Endothelial cell of umbilical vein (primary cell): Measurements from ENCODE around the gene WDR49. TPM values are rescaled to one million over a fixed set of nuclear protein-coding genes. Genes with fewer than 3 reads are reported as not detected.

Source experiments
- BruUV-seq: library from RNA; stranded (reverse); fragments of 400-500 nt; replicated peaks from 2 replicates; lab custom pipeline; 2021; lab: Mats Ljungman, UMichigan
- CTCF ChIA-PET: fragments of 300-600, 350-600 bp; sonication (Branson Sonifier 250); formaldehyde crosslinking; loops from one replicate; lab custom pipeline; 2021; ENCODE audit warnings: antibody characterized with exemption, inconsistent platforms; lab: Charles Lee
- POLR2A ChIA-PET: fragments of 300-600, 350-600 bp; sonication (Branson Sonifier 250); formaldehyde crosslinking; loops from one replicate; lab custom pipeline; 2021; ENCODE audit warnings: antibody characterized with exemption, inconsistent platforms; lab: Charles Lee
- DNase-seq: peaks from one replicate; pipeline ENCODE4 v3.0.0-alpha.2; 2011; ENCODE audit warnings: low read depth, low spot score
- FAIRE-seq: peaks from 2 replicates; lab custom pipeline; 2011; peaks lifted over from hg19 to GRCh38; lab: Jason Lieb, UNC
- H2AFZ ChIP-seq: 2 replicates; pipeline ENCODE4 v1.6.0; 2012; ENCODE audit warnings: low read depth, low read length, control low read depth, inconsistent platforms
- H3K27ac ChIP-seq: 2 replicates; pipeline ENCODE4 v1.5.1; 2011; ENCODE audit warnings: low read depth, mild to moderate bottlenecking, control low read depth, low read length, moderate library complexity; ENCODE audit not compliant: insufficient read depth
- H3K27me3 ChIP-seq, 2 experiments: 2 replicates each; pipeline versions ENCODE4 v1.6.0 to v1.6.1; 2011; ENCODE audit warnings: low read length in 2 of 2, mixed read lengths in 1 of 2; ENCODE audit not compliant: control insufficient read depth in 2 of 2, insufficient read depth in 2 of 2
- H3K36me3 ChIP-seq, 2 experiments: 2 replicates in 1 of 2; 3 replicates in 1 of 2; pipeline ENCODE4 v1.5.1; 2011; ENCODE audit warnings: low read length in 2 of 2, mild to moderate bottlenecking in 1 of 2, moderate library complexity in 1 of 2; ENCODE audit not compliant: control insufficient read depth in 2 of 2, insufficient read depth in 2 of 2; ENCODE audit errors: extremely low read depth in 1 of 2
- H3K4me1 ChIP-seq: 3 replicates; pipeline ENCODE4 v1.5.1; 2011; ENCODE audit warnings: mild to moderate bottlenecking, low read length; ENCODE audit not compliant: control insufficient read depth, insufficient read depth; ENCODE audit errors: extremely low read depth
- H3K4me2 ChIP-seq: 2 replicates; pipeline ENCODE4 v1.6.1; 2011; ENCODE audit warnings: low read length, control low read depth, mixed read lengths; ENCODE audit not compliant: insufficient read depth
- H3K4me3 ChIP-seq, 3 experiments: fragments of 200-600 bp in 1 of 3; sonication (generic), shearing (Covaris generic) in 1 of 3; replicated peaks in 1 of 3; 2 replicates each; pipeline ENCODE4 v1.5.1; 2011 to 2016; ENCODE audit warnings: control low read depth in 3 of 3, low read length in 3 of 3, mild to moderate bottlenecking in 2 of 3, inconsistent platforms in 1 of 3, low read depth in 1 of 3, moderate library complexity in 1 of 3; ENCODE audit not compliant: insufficient read depth in 1 of 3
- H3K79me2 ChIP-seq: 2 replicates; pipeline ENCODE4 v1.6.0; 2012; ENCODE audit warnings: low read length, inconsistent platforms; ENCODE audit not compliant: control insufficient read depth, insufficient read depth
- H3K9ac ChIP-seq: replicated peaks from 2 replicates; pipeline ENCODE3; 2011; ENCODE audit warnings: low read length, control low read depth; ENCODE audit not compliant: insufficient read depth; ENCODE audit errors: extremely low read depth
- H3K9me1 ChIP-seq: replicated peaks from 3 replicates; pipeline ENCODE4 v1.6.0; 2011; ENCODE audit warnings: mild to moderate bottlenecking, low read length; ENCODE audit not compliant: control insufficient read depth, insufficient read depth; ENCODE audit errors: extremely low read depth
- H3K9me3 ChIP-seq: replicated peaks from 2 replicates; pipeline ENCODE4 v1.5.1; 2012; ENCODE audit warnings: low read length, inconsistent platforms; ENCODE audit not compliant: control insufficient read depth, insufficient read depth
- H4K20me1 ChIP-seq: replicated peaks from 2 replicates; pipeline ENCODE3; 2011; ENCODE audit warnings: mild to moderate bottlenecking, low read length; ENCODE audit not compliant: control insufficient read depth, insufficient read depth; ENCODE audit errors: extremely low read depth
- EZH2 ChIP-seq: IDR thresholded peaks from 2 replicates; pipeline ENCODE4 v1.6.1; 2012; ENCODE audit warnings: borderline replicate concordance, low read depth, mild to moderate bottlenecking, moderate library complexity, low read length, inconsistent platforms; ENCODE audit not compliant: severe bottlenecking
- FOS ChIP-seq: IDR thresholded peaks from 2 replicates; pipeline ENCODE4 v1.6.1; 2011; ENCODE audit warnings: mild to moderate bottlenecking, low read length, moderate library complexity, borderline replicate concordance; ENCODE audit not compliant: insufficient read depth
- GATA2 ChIP-seq: IDR thresholded peaks from 2 replicates; pipeline ENCODE4 v1.7.0; 2011; ENCODE audit warnings: low read depth, mild to moderate bottlenecking, moderate library complexity, mixed read lengths, low read length; ENCODE audit not compliant: insufficient read length, insufficient read depth
- JUN ChIP-seq: IDR thresholded peaks from 2 replicates; pipeline ENCODE4 v1.6.1; 2011; ENCODE audit warnings: borderline replicate concordance, low read depth; ENCODE audit not compliant: insufficient read length, insufficient read depth
- MAX ChIP-seq: IDR thresholded peaks from 2 replicates; pipeline ENCODE4 v1.6.1; 2011; ENCODE audit not compliant: insufficient read depth, insufficient read length
- MYC ChIP-seq: IDR thresholded peaks from one replicate; pipeline ENCODE4 v1.6.1; 2011; ENCODE audit warnings: mild to moderate bottlenecking, low read depth, low read length
- POLR2A ChIP-seq: IDR thresholded peaks from 2 replicates; pipeline ENCODE4 v1.6.1; 2012; ENCODE audit warnings: low read depth, mild to moderate bottlenecking, control low read depth, low read length
- POLR2AphosphoS5 ChIP-seq: IDR thresholded peaks from 2 replicates; pipeline ENCODE4 v1.6.1; 2012; ENCODE audit warnings: low read depth, mild to moderate bottlenecking, control low read depth, low read length, moderate library complexity; ENCODE audit not compliant: insufficient read depth
- dilution Hi-C: fragments of 300-500 bp; cut with MboI; formaldehyde crosslinking; loops from one replicate; pipeline ENCODE4 v1.15.0; 2019; ENCODE audit warnings: low sequenced_read_pairs; ENCODE audit not compliant: extremely low pct_ligation_motif_present
- intact Hi-C: fragments of 100-400 bp; cut with micrococcal nuclease; formaldehyde crosslinking; loops from one replicate; pipeline ENCODE4 v1.10.0; 2022
- polyA plus RNA-seq, 4 experiments: library from polyadenylated mRNA; depleted of rRNA in 3 of 4; stranded (reverse) in 3 of 4; unstranded in 1 of 4; fragments of >200 nt; gene quantifications; 2 replicates each; pipeline versions ENCODE4 v1.2.1 to v1.2.3, GENCODE V29; 2011 to 2012; ENCODE audit warnings: missing spikeins in 1 of 4
- total RNA-seq: library from RNA; stranded (reverse); gene quantifications from 2 replicates; pipeline ENCODE4 v1.2.3, GENCODE V29; 2021
- TF ChIP-seq, protein P1 (sequence below), 2 donors: IDR thresholded peaks; 1 replicate in 1 of 2; 2 replicates in 1 of 2; pipeline ENCODE4 v1.5.1; 2011; ENCODE audit warnings: low read length in 2 of 2, mild to moderate bottlenecking in 2 of 2, moderate library complexity in 2 of 2, control low read depth in 1 of 2, inconsistent platforms in 1 of 2, low read depth in 1 of 2; ENCODE audit not compliant: insufficient read depth in 1 of 2; ENCODE audit errors: extremely low read depth in 1 of 2

WDR49 gene
- total and polyA plus RNA-seq, 2 donors (not counting 3 experiments of a cell fraction or from before 2014, with no cell fraction given), result not detected

DNA sequence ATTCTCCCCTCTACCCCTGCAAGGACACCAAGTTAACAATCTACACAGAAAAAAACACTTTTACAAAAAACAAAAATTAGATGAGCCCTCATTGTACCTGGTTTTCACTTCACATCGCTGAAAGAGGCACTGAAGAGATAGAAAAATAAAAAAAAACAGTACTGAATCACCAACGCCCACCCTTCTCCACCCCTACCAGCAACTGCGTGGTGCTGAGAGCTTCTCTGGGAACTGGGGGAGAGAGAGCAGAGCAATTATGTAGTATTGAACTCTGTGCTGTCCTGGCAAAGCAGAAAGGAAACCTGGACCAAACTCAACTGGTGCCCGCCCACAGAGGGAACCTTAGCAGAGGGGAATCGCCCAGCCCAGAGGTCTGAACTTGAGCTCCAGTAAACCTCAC, 44.6 kb downstream of the WDR49 start:
- ChIA-PET CTCF (no interaction called here), POLR2A (no interaction called here)
- H3K9me1 ChIP-seq, result no peaks in the 10 kb centered on the region
- no peaks in the 10 kb centered on the region for H3K9me3 ChIP-seq
- no peaks in the 10 kb centered on the region for H3K27me3 ChIP-seq
- no peak overlapping the region for H3K4me3 ChIP-seq
- H4K20me1 ChIP-seq, result no peaks in the 10 kb centered on the region
- BruUV-seq, result no TSS peak
- no peaks in the 10 kb centered on the region for H3K4me1 ChIP-seq
- no peaks in the 10 kb centered on the region for H3K36me3 ChIP-seq
- no peaks in the 10 kb centered on the region for H3K79me2 ChIP-seq
- no peak for DNase-seq
- H3K27ac ChIP-seq, result no peak overlapping the region
- dilution Hi-C loops, result no loop called here
- FAIRE-seq, result no peak
- no peak overlapping the region for H3K4me2 ChIP-seq
- no peak overlapping the region for H2AFZ ChIP-seq
- no peak overlapping the region for H3K9ac ChIP-seq
- TF ChIP-seq FOS (no peak), POLR2AphosphoS5 (no peak), POLR2A (no peak), GATA2 (no peak), MYC (no peak), EZH2 (no peak), MAX (no peak), JUN (no peak)
- TF ChIP-seq, protein P1, sequence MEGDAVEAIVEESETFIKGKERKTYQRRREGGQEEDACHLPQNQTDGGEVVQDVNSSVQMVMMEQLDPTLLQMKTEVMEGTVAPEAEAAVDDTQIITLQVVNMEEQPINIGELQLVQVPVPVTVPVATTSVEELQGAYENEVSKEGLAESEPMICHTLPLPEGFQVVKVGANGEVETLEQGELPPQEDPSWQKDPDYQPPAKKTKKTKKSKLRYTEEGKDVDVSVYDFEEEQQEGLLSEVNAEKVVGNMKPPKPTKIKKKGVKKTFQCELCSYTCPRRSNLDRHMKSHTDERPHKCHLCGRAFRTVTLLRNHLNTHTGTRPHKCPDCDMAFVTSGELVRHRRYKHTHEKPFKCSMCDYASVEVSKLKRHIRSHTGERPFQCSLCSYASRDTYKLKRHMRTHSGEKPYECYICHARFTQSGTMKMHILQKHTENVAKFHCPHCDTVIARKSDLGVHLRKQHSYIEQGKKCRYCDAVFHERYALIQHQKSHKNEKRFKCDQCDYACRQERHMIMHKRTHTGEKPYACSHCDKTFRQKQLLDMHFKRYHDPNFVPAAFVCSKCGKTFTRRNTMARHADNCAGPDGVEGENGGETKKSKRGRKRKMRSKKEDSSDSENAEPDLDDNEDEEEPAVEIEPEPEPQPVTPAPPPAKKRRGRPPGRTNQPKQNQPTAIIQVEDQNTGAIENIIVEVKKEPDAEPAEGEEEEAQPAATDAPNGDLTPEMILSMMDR (IDR thresholded peaks at IDR 0.05; ENCODE audit: extremely low read depth in 1 of 2, insufficient read depth in 1 of 2, low read depth in 1 of 2, low read length in 2 of 2), result no peak
- intact Hi-C loops, result no loop called here
